ELR (cell line): ENCODE measurements around the gene ROR1.

Experiments used
- DNase-seq: peaks from one replicate; pipeline ENCODE4 v3.0.0-alpha.2; 2015; ENCODE audit warnings: low read depth

ROR1 gene

GRCh38 chr1:63773815-63774616 is at the start of gene ROR1:
ROR1 (plus strand) TSS chr1:63774017.
- DNase-seq: peak; percentile 70

GRCh38 chr1:63724375-63724899 is 49.4 kb upstream of the ROR1 start:
- no peak for DNase-seq

GRCh38 chr1:63728611-63729226 is 45.1 kb upstream of the ROR1 start:
- no peak for DNase-seq

GRCh38 chr1:63729227-63729620 is 44.6 kb upstream of the ROR1 start:
- DNase-seq: no peak

- peak; percentile 25 for DNase-seq
Measured at GRCh38 chr1:63730211-63730610, 43.6 kb upstream of the ROR1 start.

- peak; percentile 97 for DNase-seq
Measured at GRCh38 chr1:63731117-63732043, 42.4 kb upstream of the ROR1 start.

- peak; percentile 48 for DNase-seq
Measured at GRCh38 chr1:63732666-63733065, 41.2 kb upstream of the ROR1 start.

- DNase-seq: no peak
Measured at GRCh38 chr1:63738772-63739171, 35.0 kb upstream of the ROR1 start.

GRCh38 chr1:63739452-63739851 is 34.4 kb upstream of the ROR1 start:
- no peak for DNase-seq

GRCh38 chr1:63740432-63740831 is 33.4 kb upstream of the ROR1 start:
- DNase-seq: no peak

- no peak for DNase-seq
Measured at GRCh38 chr1:63742526-63742925, 31.3 kb upstream of the ROR1 start.

GRCh38 chr1:63743781-63744180 is 30.0 kb upstream of the ROR1 start:
- DNase-seq: no peak

- peak; percentile 57 for DNase-seq
Measured at GRCh38 chr1:63746129-63746864, 27.5 kb upstream of the ROR1 start.

- DNase-seq: no peak
Measured at GRCh38 chr1:63747445-63747844, 26.4 kb upstream of the ROR1 start.

GRCh38 chr1:63748046-63748580 is 25.7 kb upstream of the ROR1 start:
- no peak for DNase-seq

- DNase-seq: no peak
Measured at GRCh38 chr1:63748641-63749040, 25.2 kb upstream of the ROR1 start.

GRCh38 chr1:63750721-63751120 is 23.1 kb upstream of the ROR1 start:
- DNase-seq: no peak

- no peak for DNase-seq
Measured at GRCh38 chr1:63752176-63752575, 21.6 kb upstream of the ROR1 start.

- DNase-seq: no peak
Measured at GRCh38 chr1:63753591-63753990, 20.2 kb upstream of the ROR1 start.

- DNase-seq: no peak
Measured at GRCh38 chr1:63756839-63757238, 17.0 kb upstream of the ROR1 start.

GRCh38 chr1:63757334-63757733 is 16.5 kb upstream of the ROR1 start:
- DNase-seq: no peak
